Mesendoderm (in vitro differentiated cells): Measurements from ENCODE around the gene SLC25A44. TPM values are rescaled to one million over a fixed set of nuclear protein-coding genes. Genes with fewer than 3 reads are reported as not detected.

Source experiments
- DNase-seq: peaks from one replicate; pipeline ENCODE4 v3.0.0; 2013
- H2AK5ac ChIP-seq: 2 replicates; pipeline ENCODE4 v1.6.1; 2013; ENCODE audit warnings: low read length, inconsistent platforms
- H2BK120ac ChIP-seq: 2 replicates; pipeline ENCODE4 v1.6.1; 2013; ENCODE audit warnings: low read depth, mild to moderate bottlenecking, low read length, moderate library complexity, mixed read lengths
- H2BK15ac ChIP-seq: replicated peaks from 2 replicates; pipeline ENCODE4 v1.6.1; 2013; ENCODE audit warnings: low read depth, mild to moderate bottlenecking, moderate library complexity
- H2BK5ac ChIP-seq: 2 replicates; pipeline ENCODE4 v1.6.1; 2013; ENCODE audit warnings: low read length, inconsistent platforms
- H3K18ac ChIP-seq: 2 replicates; pipeline ENCODE4 v1.6.1; 2013; ENCODE audit warnings: mild to moderate bottlenecking, low read length, mixed read lengths
- H3K23ac ChIP-seq: one replicate; pipeline ENCODE4 v1.6.1; 2013; ENCODE audit warnings: low read length
- H3K27ac ChIP-seq: 2 replicates; pipeline ENCODE4 v1.5.1; 2013; ENCODE audit warnings: low read depth, mild to moderate bottlenecking, inconsistent platforms, low read length, moderate library complexity
- H3K27me3 ChIP-seq: 2 replicates; pipeline ENCODE4 v1.6.1; 2013; ENCODE audit warnings: low read length, control low read depth, mild to moderate bottlenecking, inconsistent platforms; ENCODE audit not compliant: insufficient read depth, poor library complexity
- H3K36me3 ChIP-seq: 2 replicates; pipeline ENCODE4 v1.6.1; 2013; ENCODE audit warnings: low read length, inconsistent platforms; ENCODE audit not compliant: control insufficient read depth, insufficient read depth
- H3K4ac ChIP-seq: one replicate; pipeline ENCODE4 v1.6.1; 2013; ENCODE audit warnings: low read depth, mild to moderate bottlenecking, low read length, moderate library complexity
- H3K4me1 ChIP-seq: 2 replicates; pipeline ENCODE4 v1.6.1; 2013; ENCODE audit warnings: low read depth, low read length, inconsistent platforms; ENCODE audit not compliant: control insufficient read depth
- H3K4me2 ChIP-seq: 2 replicates; pipeline ENCODE4 v1.6.1; 2013; ENCODE audit warnings: low read length
- H3K4me3 ChIP-seq: 2 replicates; pipeline ENCODE4 v1.5.1; 2013; ENCODE audit warnings: mild to moderate bottlenecking, low read length
- H3K56ac ChIP-seq: one replicate; pipeline ENCODE4 v1.6.1; 2013; ENCODE audit warnings: low read length
- H3K79me1 ChIP-seq: 2 replicates; pipeline ENCODE4 v1.6.1; 2013; ENCODE audit warnings: low read length, inconsistent platforms
- H3K79me2 ChIP-seq: 2 replicates; pipeline ENCODE4 v1.6.1; 2013; ENCODE audit warnings: mild to moderate bottlenecking, low read length; ENCODE audit not compliant: control insufficient read depth, insufficient read depth
- H3K9ac ChIP-seq: 2 replicates; pipeline ENCODE4 v1.6.1; 2013; ENCODE audit warnings: low read length, inconsistent platforms
- H4K5ac ChIP-seq: one replicate; pipeline ENCODE4 v1.6.1; 2013; ENCODE audit warnings: low read length
- H4K8ac ChIP-seq: one replicate; pipeline ENCODE4 v1.6.1; 2013; ENCODE audit warnings: low read depth, mild to moderate bottlenecking, control low read depth, low read length, moderate library complexity
- WGBS: extraction: QIAGEN DNeasy Blood & Tissue Kit; methylation state at CpG from one replicate; pipeline ENCODE4 v1.1.7; 2013; ENCODE audit warnings: low lambda C conversion rate, missing lambda C conversion rate; ENCODE audit not compliant: insufficient coverage; ENCODE audit errors: extremely low coverage; 5-methylcytosine and 5-hydroxymethylcytosine counted together
- small RNA-seq: library from polyadenylated mRNA; stranded (forward); fragments of <200 nt; extraction: miRNeasy Mini kit (QIAGEN cat#:217004); gene quantifications from one replicate; pipeline ENCODE3, GENCODE V24; 2013; ENCODE audit not compliant: insufficient read depth

Gene SLC25A44

GRCh38 chr1:156260896-156261295 is 67.0 kb downstream of the SLC25A44 start:
- Histone ChIP-seq H3K4me1 (no peaks in the 10 kb centered on the region), H3K4ac (no peak overlapping the region)
- WGBS: no CpG with 5 or more reads among the region's 2 CpGs

More at GRCh38 chr1:156260896-156261295, 67.0 kb downstream of the SLC25A44 start:
- no peak overlapping the region for H2AK5ac ChIP-seq
- no peaks in the 10 kb centered on the region for H3K27me3 ChIP-seq
- H2BK15ac ChIP-seq: no peak overlapping the region
- no peak overlapping the region for H2BK5ac ChIP-seq
- H3K79me1 ChIP-seq: peaks cover 2% of the 10 kb centered on the region
- H3K36me3 ChIP-seq: peaks cover 41% of the 10 kb centered on the region
- no peak overlapping the region for H4K8ac ChIP-seq
- no peak overlapping the region for H2BK120ac ChIP-seq
- no peak for DNase-seq
- H3K79me2 ChIP-seq: no peaks in the 10 kb centered on the region
- H3K27ac ChIP-seq: no peak overlapping the region
- H4K5ac ChIP-seq: no peak overlapping the region
- no peak overlapping the region for H3K9ac ChIP-seq
- no peak overlapping the region for H3K56ac ChIP-seq
- no peak overlapping the region for H3K23ac ChIP-seq
- no peak overlapping the region for H3K4me3 ChIP-seq
- no peak overlapping the region for H3K4me2 ChIP-seq
- H3K18ac ChIP-seq: no peak overlapping the region

Small RNA genes within 50 kb of the gene (small RNA-seq; reads per million reads assigned to genes)
- gene RF00568: not detected
